TTC549 (cell line): Measurements from ENCODE around the gene SLC7A6OS.

Source experiments
- FAIRE-seq: peaks from 2 replicates; lab custom pipeline; 2012; peaks lifted over from hg19 to GRCh38; lab: Jason Lieb, UNC

Gene SLC7A6OS

DNA sequence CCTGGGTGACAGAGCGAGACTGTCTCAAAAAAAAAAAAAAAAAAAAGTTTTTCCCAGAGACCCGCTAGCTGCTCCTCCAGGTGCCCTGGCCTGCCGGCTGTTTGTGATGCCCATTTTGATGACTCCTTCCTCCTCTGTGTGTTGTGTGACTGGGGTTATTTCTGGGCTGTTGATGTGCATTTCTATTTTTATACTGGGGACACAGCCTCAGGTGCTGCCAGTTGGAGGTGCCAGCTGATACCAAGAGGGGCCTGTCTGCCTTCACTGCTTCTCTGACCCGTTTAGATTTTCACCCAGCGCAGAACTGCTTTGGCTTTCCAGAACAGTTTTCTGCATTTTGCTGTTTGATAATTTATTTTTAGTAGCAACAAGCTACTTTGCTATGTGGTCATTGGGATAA lies 58.9 kb downstream of the SLC7A6OS start:
- FAIRE-seq = no peak

DNA sequence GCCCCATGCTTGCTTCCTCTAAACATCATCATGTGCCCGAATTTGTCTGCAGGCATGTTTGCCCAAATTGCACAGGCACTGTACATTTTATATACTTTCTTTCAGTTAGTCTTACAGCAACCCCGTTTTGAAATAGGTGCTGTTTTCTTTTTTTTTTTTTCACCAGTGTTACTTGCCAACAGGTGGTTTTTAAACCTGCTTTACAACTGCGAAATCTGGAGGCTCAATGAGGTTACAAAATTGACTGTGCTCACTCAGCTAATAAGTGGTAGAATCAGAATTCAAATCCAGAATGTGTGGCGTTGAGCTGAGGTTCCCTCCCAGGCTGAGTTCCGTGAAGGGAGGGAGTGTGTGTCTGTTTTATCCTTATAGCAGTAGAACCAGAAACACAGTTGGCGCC lies 59.8 kb downstream of the SLC7A6OS start:
- FAIRE-seq = no peak

DNA sequence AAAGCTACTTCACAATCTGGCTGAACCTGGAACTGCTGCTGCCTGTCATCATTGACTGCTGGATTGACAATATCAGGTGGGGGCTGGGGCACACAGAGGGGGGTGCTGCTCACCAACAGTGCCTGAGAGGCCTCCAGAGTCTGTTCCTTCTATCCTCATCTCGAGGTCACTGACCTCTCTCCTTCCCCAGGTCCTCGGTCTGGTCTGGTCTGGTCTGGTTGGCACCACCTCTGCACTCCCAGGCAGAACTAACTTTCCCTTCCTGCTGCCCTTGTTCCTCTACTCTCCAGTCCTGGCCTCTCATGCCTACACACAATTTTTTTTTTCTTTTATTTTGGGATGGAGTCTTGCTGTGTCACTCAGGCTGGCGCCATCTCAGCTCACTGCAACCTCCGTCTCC lies 61.4 kb downstream of the SLC7A6OS start:
- FAIRE-seq = no peak
